DOHH2 (cell line): ENCODE measurements around the gene PNP.

Source experiments
- EZH2phosphoT487 ChIP-seq: fragments of 200-600 bp; sonication (generic); IDR thresholded peaks from 2 replicates; pipeline ENCODE4 v1.6.1; 2017; ENCODE audit warnings: borderline replicate concordance, mild to moderate bottlenecking, antibody characterized with exemption, low read length, moderate library complexity, mixed read lengths
- TF ChIP-seq, protein P1 (sequence below): fragments of 200-600 bp; sonication (generic); IDR thresholded peaks from one replicate; pipeline ENCODE4 v1.5.1; 2014; ENCODE audit warnings: antibody characterized with exemption, mild to moderate bottlenecking, low read depth, low read length; ENCODE audit not compliant: poor library complexity, severe bottlenecking

DNA sequence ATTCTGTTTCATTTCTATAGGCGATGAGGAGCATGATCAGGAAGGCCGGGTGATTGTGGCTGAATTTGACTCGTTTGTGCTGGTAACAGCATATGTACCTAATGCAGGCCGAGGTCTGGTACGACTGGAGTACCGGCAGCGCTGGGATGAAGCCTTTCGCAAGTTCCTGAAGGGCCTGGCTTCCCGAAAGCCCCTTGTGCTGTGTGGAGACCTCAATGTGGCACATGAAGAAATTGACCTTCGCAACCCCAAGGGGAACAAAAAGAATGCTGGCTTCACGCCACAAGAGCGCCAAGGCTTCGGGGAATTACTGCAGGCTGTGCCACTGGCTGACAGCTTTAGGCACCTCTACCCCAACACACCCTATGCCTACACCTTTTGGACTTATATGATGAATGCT, 12.2 kb upstream of the PNP start:
- TF ChIP-seq, protein P1, sequence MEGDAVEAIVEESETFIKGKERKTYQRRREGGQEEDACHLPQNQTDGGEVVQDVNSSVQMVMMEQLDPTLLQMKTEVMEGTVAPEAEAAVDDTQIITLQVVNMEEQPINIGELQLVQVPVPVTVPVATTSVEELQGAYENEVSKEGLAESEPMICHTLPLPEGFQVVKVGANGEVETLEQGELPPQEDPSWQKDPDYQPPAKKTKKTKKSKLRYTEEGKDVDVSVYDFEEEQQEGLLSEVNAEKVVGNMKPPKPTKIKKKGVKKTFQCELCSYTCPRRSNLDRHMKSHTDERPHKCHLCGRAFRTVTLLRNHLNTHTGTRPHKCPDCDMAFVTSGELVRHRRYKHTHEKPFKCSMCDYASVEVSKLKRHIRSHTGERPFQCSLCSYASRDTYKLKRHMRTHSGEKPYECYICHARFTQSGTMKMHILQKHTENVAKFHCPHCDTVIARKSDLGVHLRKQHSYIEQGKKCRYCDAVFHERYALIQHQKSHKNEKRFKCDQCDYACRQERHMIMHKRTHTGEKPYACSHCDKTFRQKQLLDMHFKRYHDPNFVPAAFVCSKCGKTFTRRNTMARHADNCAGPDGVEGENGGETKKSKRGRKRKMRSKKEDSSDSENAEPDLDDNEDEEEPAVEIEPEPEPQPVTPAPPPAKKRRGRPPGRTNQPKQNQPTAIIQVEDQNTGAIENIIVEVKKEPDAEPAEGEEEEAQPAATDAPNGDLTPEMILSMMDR: no peak
- no peak for TF ChIP-seq EZH2phosphoT487
